ENCODE measurements around the gene TBC1D14.
A peak's percentile ranks its signal among the peaks of the same experiment; 100 is the strongest.

Gene TBC1D14

DNA sequence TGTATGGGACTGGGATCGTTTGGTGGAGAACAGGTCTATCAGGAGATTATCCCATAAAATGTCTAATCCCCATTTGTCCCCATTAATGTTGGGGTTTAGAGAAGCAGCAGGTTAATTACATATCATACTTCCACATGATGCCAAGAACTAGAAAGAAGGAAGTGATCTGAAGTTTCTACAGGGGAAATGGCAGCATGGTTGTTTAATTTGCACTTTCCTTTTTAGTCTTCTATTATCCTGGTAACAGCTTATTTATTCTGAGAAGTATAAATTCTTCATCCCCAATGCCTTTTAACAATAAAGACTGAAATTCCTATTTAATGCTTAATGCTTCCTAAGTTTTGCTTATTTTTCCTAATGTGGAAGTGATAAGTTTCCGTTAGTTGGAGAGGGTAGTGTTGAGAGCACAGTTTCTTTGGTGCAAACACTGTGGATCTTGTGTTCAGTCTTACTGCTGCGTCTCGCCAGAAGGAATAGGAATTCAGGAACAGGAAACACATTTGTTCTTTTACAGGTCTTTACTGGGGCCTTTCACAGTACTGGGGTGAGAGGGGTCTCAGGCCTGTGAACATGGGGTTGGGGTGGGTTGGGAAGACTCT is 74.0 kb downstream of the TBC1D14 start:
- no peak for DNase-seq

- DNase-seq: no peak
These were observed 75.2 kb downstream of the TBC1D14 start for GRCh38 chr4:6984612-6985425.

DNA sequence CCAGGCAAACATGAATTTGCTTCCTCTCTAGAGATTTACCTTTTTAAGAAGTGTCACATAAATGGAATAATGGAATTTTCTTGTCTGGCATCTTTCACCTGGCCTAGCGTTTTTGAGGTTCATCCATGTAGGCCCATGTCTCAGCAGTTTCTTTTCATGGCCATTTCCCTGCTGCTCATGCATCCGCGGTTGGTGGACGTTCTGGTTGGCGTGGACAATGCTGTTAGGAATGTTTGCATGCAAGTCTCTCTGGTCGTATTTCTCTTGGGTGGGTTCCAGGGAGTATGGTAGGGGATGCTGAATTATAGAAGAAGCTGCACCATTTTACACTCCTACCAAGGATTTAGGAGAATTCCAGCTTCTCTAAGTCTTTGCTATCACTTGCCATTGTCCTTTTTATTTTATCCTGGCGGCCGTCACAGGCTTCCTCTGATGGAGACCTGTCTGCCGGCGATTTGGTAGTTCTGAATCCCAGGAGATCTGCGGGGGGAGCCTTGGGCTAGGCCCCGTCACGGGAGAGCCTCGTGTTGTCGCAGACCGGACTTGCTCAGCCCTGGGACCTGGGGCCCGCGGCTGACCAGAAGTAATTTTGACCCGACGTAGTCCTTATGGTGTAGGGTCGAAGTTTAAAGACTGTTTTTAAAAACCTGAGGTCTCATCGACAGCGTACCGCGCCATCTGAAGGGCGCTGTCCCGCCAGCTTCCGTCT is 76.6 kb downstream of the TBC1D14 start:
- no peak for DNase-seq

GRCh38 chr4:6986781-6987587 is 77.4 kb downstream of the TBC1D14 start:
- DNase-seq: peak; percentile 92 to 95

- DNase-seq: no peak
These were observed 77.9 kb downstream of the TBC1D14 start for GRCh38 chr4:6987588-6987961.

DNA sequence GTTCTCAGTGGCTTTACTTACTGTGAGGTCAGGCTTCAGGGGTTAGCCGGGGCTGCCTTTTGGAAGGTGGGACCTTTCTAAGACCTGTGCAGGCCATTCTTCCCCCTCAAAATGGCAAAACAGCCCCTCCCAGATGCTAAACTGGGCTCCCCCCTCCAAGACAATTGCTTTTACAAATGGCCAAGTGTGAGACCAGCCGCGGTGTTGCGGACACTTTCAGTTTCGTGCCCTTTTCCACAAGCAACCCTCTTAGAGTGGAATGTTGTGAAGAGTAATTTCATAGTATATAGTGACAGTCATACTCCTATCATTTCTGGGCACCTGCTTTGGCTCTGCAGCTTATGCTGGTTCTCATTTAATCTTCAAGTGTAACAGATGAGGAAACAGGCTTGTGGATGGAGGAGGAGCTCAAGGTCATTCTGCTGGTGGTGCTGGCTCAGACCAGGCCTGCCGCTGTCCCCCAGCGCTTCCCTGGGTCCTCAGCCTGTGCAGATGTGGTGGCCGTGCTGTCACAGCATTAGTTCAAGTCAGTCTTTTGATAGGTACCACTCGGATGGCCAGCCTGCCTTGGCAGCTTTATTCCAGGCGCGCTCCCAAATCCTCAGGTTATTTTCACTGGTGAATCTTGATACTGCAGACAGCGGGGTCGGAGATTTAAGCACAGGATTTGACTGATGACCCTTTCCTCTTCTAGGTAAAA is 78.5 kb downstream of the TBC1D14 start:
- DNase-seq: no peak

- no peak for DNase-seq
These were observed 79.8 kb downstream of the TBC1D14 start for GRCh38 chr4:6989331-6989923.

DNA sequence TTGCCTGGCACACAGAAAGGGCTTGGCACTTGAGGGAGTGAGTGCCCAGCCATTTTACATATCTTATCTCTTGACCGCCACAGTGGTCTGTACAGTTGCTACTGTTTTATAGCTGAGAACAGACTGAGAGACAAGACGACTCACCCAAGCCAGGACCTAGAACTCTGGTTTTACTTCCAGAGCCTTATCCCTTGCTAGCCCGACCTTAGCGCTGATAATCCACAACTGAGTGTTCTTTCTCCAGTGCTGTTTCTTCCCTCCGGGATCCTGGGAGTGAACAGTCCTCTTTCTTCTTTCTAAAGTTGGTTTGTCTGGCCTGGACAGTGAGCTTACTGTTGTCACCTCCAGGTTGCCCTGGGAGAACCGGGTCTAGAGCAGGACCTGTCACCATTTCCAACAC is 81.0 kb downstream of the TBC1D14 start:
- DNase-seq: no peak

DNA sequence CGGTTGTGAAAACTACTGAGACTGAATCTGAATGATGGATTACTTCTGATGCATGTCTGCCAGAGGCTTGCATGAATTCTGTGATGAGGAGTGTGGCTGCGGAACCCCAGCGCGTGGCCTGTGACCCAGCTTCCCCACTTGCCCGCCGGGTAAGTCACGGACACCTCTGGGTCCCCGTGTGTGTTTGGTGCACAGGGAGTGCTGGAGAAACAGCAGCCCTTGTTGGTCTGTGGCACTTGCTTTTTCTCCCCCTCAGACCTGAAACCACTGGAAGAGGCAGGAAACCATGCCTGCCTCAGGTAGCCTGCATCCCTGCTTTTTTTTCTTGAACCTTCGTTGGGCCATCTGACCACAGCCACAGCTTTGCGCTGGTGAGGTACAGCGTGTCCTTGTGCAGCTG is 81.6 kb downstream of the TBC1D14 start:
- DNase-seq: no peak

- no peak for DNase-seq
These were observed 82.3 kb downstream of the TBC1D14 start for GRCh38 chr4:6991771-6992557.

DNA sequence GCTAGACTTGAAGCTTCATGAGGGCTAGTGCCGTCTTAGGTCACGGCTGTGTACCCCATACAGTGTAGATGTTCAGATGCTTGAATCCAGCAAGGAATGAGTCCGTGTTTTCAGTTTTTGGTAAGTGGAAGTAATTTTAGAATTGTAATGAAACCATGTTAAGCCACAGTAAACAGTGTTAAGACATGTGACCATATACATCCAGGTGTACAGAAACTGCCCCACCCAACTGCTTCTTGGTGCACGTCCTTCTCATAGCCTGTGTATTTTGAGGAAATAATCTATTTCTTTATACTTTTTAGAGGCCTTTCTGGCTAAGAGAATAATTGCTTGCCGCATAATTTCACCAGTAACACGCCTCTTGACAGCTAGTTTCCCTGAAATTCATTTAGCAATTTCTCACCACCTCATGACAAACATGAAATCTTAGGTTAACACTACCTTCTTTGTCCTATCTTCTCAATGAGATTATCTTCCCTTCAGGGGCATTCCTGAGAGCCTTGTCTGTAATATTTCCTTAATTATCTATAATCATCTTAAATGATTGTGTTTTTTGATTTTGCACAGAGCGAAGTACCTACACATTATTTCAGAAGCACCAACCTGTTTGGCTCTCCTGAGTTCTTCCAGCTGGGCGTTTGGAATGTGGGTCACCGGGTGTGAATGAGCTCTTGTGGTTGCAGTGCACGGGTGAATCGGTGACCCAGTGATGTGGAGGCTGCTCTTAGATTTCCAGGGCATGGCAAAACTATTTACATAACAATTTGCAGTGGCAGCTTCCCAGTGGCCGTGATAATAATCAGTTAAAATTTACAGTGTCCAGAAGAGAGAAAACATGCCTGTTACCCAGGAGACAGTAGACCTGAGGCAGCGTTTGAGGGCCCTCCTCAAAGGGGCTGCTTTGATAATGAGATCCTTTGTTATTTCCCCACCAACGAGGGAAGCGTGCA is 83.4 kb downstream of the TBC1D14 start:
- DNase-seq: no peak

DNA sequence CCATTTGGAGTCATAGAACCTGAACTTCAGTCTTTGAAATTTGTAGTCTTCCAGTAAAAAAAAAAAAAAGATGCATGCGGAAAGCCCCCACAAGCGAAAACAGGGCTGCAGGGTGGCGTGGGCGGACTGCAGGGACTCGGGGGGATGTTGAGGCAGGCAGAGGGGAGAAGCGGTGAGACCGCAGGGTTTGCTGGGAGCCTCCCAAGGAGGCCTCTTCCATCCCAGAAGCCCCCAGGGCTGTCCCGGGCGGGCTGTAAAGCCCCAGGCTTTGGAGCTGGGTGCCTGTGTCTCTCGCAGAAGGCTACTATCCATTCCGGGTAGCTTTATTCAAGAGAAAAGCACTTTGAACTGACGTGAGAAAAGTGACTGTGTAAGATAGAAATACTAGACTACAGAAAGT is 86.9 kb downstream of the TBC1D14 start:
- no peak for DNase-seq

GRCh38 chr4:6999172-7000086 is 89.8 kb downstream of the TBC1D14 start:
- peak; percentile 23 to 42 for DNase-seq

DNA sequence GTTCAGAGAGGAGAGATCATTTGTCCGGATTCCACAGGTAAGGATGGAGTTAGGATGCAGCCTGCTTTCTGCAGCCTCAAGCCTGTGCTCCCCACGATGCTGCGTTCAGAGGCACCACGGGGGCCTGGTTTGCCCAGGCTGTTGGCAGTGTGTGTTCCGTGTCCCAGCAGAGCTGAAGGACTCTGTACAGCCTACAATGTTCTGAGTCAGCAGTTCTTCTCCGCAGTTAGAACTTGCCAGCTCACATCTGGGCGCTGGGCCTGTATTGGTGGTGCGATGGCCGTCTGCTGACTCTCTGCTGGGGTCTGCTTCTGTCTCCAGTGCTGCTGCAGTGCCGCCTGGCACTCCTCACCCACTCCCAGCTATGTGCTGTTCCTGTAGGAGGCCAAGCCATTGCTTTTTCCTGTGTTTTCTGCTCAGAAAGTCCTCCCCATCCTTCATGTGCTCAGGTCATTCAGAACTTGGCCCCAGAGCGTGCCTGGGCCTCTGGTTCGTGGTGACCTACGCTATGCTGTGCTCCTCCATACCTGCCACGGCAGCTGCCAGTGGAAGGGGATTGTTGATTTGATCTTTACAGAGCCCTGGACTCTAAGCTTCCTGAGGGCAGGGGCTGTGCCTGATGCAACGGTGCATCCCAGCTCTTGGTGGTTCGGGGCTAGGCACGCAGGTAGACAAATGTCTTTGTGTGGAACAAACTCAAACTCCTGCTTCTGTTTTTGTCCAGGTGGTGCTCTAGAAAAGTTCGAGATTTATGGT is 91.0 kb downstream of the TBC1D14 start:
- no peak for DNase-seq

GRCh38 chr4:7001271-7001670 is 91.6 kb downstream of the TBC1D14 start:
- DNase-seq: no peak

DNA sequence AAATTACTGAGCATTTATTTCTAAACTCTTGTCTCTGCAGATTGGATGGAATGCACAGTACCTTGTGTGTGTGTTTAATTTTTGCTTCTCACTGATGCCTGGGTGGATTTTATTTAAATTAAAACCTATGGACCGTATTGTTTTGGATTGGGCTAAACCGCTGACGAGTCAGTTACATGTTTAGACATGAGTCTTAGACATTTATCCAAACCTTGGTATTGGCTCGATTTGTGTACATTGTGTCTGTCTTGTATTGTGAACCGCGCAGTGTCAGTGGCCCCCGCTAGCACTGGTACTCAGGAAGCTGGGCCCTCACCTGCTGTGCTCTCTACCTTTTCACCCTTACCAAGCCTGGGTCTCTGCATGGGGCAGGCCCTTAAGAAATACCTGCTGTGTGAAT is 92.7 kb downstream of the TBC1D14 start:
- no peak for DNase-seq

GRCh38 chr4:7003176-7003878 is 93.7 kb downstream of the TBC1D14 start:
- DNase-seq: no peak

- DNase-seq: no peak
These were observed 94.2 kb downstream of the TBC1D14 start for GRCh38 chr4:7003879-7004240.
